Smooth muscle cell of bladder (primary cell): Measurements from ENCODE around the gene CLASP1. TPM values are rescaled to one million over a fixed set of nuclear protein-coding genes. Genes with fewer than 3 reads are reported as not detected.

ENCODE experiments used
- total RNA-seq: library from RNA; depleted of rRNA; stranded (reverse); fragments of >200 nt; gene quantifications from 2 replicates; pipeline ENCODE4 v1.2.3, GENCODE V29; 2014

CLASP1 gene
- total RNA-seq = 23.0 and 30.3 TPM in 2 replicates

DNA sequence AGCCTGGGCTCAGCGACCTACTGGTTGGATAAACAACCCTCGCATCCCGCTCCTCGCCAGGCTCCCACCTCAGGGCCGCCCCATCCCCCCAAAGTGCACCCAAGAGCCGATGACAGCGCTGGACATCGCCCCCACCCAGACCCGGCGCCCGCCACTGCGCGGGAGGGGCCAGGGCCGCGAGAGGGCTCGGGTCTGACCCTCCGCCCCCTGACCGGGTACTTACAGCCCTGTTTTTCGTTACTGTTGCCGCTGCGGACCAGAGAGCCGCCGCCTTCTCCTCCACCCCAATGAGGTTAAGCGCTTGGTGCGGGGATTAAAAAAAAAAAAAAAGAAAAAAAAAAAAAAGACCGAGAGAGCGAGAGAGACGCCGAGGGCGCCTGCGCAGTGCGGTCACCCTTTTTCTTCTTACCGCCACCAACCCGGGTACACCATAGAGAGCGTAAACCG lies at the start of gene CLASP1:
Gene CLASP1 (minus strand): TSS at position 314 of the 447 bp plus-strand sequence. CDS start 43,567 bp downstream, outside the sequence.

Other genes starting within 250 kb of the CLASP1 start
- gene RNU4ATAC, start 118.6 kb downstream of the CLASP1 start, total RNA-seq = under 0.01 TPM in 2 replicates
- 38.5 and 43.9 TPM in 2 replicates for gene NIFK, start 87.4 kb upstream of the CLASP1 start, total RNA-seq
- 30.9 and 40.5 TPM in 2 replicates for gene TSN, start 106.2 kb upstream of the CLASP1 start, total RNA-seq